Omental fat pad (tissue), 4 donors: ENCODE results near the gene SVIL. TPM values are rescaled to one million over a fixed set of nuclear protein-coding genes. Genes with fewer than 3 reads are reported as not detected.

ENCODE experiments used
- ATAC-seq: fragments of 150-250 bp; one replicate; pipeline ENCODE4 v1.9.1; 2016; ENCODE audit warnings: mild to moderate bottlenecking, moderate library complexity; ENCODE audit not compliant: low FRiP score
- DNase-seq: peaks from one replicate; pipeline ENCODE4 v3.0.0-alpha.2; 2019; ENCODE audit warnings: low spot score
- total RNA-seq, 4 donors: library from RNA; depleted of rRNA; stranded (reverse); fragments of >200 nt; gene quantifications; one replicate each; pipeline ENCODE4 v1.1.0, GENCODE V29; 2016
- TF ChIP-seq, protein P1 (sequence below), 3 donors: fragments of 450-650 bp; IDR thresholded peaks; one replicate each; pipeline ENCODE4 v1.5.1; 2016 to 2017; ENCODE audit warnings: antibody characterized with exemption in 3 of 3, mild to moderate bottlenecking in 3 of 3, moderate library complexity in 2 of 3

Gene SVIL
- total RNA-seq, 4 donors from 2014 or later = 22.8 to 44.4 (median 30.5) TPM

DNA sequence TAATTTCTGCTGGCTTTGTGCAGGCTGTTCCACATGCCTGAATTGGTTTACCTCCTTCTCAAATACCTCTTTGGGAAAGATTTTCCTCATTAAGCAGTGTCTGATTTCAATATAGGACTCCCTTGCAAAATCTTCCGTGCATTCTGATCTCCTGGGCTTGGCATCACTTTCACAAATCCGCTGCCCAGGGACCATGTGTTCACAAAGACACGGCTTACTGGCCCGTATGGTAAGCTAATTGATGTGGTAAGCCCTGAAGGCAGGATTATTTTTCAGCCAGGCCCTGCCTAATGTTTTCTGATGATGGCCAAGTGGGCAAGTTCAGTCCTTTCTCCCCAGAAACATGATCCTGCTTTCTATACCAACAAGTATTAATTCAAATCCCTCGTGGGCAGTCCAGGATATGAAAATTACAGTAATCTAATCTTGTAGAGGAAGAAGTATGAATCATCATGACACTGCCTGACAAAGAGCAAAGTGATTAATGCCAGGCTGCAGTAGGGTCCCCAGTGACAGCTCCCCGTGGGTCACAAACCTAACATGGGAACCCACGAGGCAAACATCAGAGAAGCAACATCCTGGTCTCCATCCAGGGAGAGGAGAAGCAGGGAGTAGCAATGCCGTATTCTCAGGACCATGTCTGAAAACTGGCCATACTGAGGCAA lies 11.6 kb upstream of the SVIL start:
- DNase-seq = no peak
- TF ChIP-seq, protein P1, sequence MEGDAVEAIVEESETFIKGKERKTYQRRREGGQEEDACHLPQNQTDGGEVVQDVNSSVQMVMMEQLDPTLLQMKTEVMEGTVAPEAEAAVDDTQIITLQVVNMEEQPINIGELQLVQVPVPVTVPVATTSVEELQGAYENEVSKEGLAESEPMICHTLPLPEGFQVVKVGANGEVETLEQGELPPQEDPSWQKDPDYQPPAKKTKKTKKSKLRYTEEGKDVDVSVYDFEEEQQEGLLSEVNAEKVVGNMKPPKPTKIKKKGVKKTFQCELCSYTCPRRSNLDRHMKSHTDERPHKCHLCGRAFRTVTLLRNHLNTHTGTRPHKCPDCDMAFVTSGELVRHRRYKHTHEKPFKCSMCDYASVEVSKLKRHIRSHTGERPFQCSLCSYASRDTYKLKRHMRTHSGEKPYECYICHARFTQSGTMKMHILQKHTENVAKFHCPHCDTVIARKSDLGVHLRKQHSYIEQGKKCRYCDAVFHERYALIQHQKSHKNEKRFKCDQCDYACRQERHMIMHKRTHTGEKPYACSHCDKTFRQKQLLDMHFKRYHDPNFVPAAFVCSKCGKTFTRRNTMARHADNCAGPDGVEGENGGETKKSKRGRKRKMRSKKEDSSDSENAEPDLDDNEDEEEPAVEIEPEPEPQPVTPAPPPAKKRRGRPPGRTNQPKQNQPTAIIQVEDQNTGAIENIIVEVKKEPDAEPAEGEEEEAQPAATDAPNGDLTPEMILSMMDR (IDR thresholded peaks at IDR 0.05) = no peak
- no peak for ATAC-seq

DNA sequence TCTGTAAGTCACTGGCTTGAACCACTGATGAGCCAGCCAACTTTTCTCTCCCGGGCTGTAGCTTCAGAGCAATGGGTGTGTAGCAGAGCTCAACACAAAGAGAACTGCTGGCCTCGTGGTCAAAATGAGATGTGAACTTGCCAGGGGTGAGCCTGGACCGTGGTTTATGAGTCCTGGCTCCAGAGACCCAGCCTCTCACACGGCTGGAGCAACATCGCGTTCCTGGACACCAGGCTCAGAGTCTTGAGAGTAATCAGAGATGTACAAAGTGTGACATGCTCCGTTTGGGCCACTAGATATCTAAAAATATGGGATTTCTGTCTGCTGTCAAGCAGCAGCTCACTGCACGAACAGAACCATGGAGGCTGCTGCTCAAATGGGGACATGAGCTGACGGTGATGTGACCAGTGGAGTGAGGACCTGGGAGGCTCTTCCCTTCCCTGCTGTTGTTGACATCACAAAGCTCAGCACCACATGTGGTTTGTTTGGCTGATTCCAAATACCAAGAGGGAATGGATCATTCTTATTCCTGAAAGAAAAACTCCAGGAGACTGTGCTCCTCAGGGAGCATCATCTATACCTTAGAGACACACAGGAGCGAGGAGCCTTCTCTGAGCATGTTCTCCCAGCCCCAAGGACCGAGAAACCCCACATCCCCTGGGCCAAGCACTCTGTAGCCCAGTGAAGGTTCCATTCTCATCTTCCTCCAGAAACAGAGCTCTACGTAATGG lies 9.2 kb upstream of the SVIL start:
- ATAC-seq (no peak), DNase-seq (no peak)
- TF ChIP-seq, protein P1 (IDR thresholded peaks at IDR 0.05) = no peak

GRCh38 chr10:29642990-29643389 lies 8.2 kb upstream of the SVIL start:
- DNase-seq (no peak), ATAC-seq (no peak)
- TF ChIP-seq, protein P1 (IDR thresholded peaks at IDR 0.05) = no peak

DNA sequence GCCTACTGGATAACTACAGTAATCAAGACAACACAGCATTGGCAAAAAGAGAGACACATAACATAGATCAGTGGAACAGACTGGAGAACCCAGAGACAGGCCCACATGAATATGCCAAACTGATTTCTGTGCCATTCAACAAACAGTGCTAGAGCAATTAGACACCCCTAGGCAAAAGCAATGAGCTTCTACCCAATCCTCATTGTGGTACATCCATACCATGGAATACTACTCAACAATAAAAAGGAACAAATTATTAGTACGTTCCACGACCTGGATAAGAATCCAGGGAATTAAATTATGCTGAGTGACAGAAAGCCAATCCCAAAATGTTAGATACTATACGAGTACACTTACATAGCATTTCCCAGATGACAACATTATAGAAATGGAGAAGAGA lies 2.8 kb upstream of the SVIL start:
- DNase-seq = no peak
- ATAC-seq = no peak
- TF ChIP-seq, protein P1 (IDR thresholded peaks at IDR 0.05) = no peak

- ATAC-seq (no peak), DNase-seq (no peak)
- TF ChIP-seq, protein P1 (IDR thresholded peaks at IDR 0.05) = no peak
Measured at GRCh38 chr10:29636178-29636577, 1.4 kb upstream of the SVIL start.

DNA sequence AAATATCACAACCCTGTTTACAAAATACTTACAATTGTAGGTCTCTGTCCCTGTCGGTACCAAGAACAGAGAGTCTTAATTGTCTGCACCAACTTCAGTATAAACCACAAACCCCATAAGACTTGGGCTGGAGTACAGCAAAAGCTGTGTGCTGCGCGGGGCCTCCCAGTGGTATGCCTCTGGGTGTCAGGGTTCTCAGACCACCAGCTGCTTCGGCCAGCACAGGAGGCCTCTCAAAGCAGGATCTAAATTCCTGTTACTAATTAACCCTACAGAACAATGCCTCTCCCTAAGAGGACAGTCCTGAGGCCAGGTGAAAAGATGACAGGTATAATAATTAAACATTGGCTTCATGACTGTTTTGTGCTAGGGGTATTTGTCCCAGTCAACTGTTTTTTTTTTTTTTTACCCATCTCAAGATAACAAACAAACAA lies 957 bp upstream of the SVIL start:
- no peak for ATAC-seq
- no peak for DNase-seq
- TF ChIP-seq, protein P1 (IDR thresholded peaks at IDR 0.05) = no peak

DNA sequence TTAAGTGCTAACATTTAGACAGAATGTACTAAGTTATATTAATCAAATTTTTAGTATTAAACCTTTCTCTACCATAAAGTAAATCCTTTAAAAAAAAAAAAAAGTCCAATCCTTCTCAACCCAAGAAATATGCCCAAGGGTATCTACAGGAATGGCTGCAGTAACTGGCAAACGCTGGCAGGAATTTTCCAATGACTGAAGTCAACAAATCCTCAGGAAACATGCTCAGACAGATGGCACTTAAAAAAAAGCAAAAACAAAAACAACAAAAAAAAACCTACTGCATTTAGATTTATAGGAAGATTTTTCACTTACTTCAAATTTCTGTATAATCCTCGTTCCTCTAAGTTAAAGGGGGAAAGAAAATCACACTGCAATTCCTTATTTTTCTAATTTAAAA lies 666 bp downstream of the SVIL start:
- ATAC-seq (no peak), DNase-seq (no peak)
- TF ChIP-seq, protein P1 (IDR thresholded peaks at IDR 0.05) = no peak
